LNCaP clone FGC (cell line): ENCODE data around the gene DNAH10.

ENCODE experiments used
- DNase-seq: peaks from one replicate; pipeline ENCODE4 v3.0.0-alpha.2; 2011; ENCODE audit warnings: low read depth
- H3K4me3 ChIP-seq: 2 replicates; pipeline ENCODE4 v1.5.1; 2011; ENCODE audit warnings: mild to moderate bottlenecking, low read depth, low read length, control low read depth
- TF ChIP-seq, protein P1 (sequence below): IDR thresholded peaks from 2 replicates; pipeline ENCODE4 v1.5.1; 2012; ENCODE audit warnings: mild to moderate bottlenecking; ENCODE audit not compliant: control insufficient read depth, insufficient read depth; ENCODE audit errors: extremely low read depth

Gene DNAH10, protein sequence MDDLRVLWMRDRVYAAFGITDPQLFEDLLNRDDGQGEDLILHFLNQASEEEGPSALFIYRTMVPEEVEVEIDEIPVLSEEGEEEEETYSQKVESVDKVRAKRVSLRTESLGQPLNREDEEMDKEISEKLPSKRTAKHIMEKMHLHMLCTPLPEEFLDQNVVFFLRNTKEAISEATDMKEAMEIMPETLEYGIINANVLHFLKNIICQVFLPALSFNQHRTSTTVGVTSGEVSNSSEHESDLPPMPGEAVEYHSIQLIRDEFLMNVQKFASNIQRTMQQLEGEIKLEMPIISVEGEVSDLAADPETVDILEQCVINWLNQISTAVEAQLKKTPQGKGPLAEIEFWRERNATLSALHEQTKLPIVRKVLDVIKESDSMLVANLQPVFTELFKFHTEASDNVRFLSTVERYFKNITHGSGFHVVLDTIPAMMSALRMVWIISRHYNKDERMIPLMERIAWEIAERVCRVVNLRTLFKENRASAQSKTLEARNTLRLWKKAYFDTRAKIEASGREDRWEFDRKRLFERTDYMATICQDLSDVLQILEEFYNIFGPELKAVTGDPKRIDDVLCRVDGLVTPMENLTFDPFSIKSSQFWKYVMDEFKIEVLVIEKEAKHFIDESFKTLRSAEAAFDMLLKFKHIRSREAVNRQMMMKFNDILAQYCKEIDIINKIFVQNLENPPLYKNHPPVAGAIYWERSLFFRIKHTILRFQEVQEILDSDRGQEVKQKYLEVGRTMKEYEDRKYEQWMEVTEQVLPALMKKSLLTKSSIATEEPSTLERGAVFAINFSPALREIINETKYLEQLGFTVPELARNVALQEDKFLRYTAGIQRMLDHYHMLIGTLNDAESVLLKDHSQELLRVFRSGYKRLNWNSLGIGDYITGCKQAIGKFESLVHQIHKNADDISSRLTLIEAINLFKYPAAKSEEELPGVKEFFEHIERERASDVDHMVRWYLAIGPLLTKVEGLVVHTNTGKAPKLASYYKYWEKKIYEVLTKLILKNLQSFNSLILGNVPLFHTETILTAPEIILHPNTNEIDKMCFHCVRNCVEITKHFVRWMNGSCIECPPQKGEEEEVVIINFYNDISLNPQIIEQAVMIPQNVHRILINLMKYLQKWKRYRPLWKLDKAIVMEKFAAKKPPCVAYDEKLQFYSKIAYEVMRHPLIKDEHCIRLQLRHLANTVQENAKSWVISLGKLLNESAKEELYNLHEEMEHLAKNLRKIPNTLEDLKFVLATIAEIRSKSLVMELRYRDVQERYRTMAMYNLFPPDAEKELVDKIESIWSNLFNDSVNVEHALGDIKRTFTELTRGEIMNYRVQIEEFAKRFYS (N-terminal part only)

DNA sequence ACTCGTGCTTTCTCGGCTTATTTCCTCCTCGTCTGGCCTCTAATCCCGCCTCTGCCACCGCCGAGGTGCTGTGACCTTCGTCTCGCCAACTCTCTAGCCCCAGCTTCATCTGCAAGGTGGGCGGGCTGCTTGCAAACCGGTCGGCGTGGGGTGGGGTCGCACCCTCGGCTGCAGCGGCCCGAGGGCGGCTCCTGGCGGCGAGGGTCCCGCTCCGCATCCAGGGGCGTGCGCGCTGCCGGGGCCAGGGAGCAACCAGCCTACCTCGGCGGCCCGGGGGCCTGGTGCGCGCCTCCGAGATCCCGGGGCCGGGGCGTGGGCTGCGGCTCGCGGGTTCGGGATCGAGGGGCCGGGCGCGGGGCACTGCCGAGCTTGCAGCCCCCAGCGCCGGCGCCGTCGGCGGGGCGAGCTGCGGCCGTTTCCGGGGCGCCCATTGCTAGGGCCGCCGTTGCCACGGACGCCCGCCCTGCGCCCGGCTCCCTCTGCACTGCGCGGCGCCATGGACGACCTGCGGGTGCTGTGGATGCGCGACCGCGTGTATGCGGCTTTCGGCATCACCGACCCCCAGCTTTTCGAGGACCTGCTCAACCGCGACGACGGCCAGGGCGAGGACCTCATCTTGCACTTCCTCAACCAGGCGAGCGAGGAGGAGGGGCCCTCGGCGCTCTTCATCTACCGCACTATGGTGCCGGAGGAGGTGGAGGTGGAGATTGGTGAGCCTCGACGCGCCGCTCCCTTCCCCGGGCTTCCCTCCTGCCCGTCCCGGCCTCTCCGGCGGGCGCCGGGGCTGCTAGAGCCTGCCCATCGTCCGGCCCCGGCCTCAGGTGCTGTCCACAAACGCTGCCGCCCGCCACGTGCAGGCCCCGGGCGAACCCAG, at the start of gene DNAH10:
TSS of gene DNAH10 (plus strand) at position 461 of the 874 bp plus-strand sequence. CDS start at position 497, 36 bp downstream.
- TF ChIP-seq, protein P1, sequence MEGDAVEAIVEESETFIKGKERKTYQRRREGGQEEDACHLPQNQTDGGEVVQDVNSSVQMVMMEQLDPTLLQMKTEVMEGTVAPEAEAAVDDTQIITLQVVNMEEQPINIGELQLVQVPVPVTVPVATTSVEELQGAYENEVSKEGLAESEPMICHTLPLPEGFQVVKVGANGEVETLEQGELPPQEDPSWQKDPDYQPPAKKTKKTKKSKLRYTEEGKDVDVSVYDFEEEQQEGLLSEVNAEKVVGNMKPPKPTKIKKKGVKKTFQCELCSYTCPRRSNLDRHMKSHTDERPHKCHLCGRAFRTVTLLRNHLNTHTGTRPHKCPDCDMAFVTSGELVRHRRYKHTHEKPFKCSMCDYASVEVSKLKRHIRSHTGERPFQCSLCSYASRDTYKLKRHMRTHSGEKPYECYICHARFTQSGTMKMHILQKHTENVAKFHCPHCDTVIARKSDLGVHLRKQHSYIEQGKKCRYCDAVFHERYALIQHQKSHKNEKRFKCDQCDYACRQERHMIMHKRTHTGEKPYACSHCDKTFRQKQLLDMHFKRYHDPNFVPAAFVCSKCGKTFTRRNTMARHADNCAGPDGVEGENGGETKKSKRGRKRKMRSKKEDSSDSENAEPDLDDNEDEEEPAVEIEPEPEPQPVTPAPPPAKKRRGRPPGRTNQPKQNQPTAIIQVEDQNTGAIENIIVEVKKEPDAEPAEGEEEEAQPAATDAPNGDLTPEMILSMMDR: no peak
- no peak for DNase-seq
- H3K4me3 ChIP-seq: no peak within 1 kb of the TSS

DNA sequence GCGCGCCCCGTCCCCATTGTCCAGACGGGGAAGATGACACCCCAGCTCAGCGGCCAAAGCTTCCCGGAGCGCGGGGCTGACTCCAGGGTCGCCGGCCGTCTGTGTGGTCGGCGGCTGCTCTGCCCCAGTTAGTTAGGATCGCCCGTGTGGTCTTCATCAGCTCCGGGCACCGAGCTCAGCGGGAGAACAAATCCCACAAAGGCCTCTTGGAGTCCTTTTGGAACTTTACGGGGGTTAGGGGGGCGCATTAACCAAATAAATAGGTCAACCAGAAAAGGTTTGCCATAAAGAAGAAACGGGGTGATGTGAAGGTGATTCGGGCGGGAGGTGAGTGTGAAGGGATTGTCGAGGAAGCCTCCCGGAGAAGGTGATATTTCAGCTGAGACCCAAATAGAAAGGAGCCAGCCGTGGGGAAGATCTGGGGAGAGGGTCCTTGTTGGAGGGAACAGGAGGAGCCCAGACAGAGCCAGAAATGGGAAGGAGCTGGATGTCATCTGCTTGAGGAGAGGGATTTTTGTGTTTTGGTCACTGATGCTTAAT, 49.3 kb upstream of the DNAH10 start:
- H3K4me3 ChIP-seq: peak overlapping the region; percentile 78
- TF ChIP-seq, protein P1: no peak
- DNase-seq: no peak

DNA sequence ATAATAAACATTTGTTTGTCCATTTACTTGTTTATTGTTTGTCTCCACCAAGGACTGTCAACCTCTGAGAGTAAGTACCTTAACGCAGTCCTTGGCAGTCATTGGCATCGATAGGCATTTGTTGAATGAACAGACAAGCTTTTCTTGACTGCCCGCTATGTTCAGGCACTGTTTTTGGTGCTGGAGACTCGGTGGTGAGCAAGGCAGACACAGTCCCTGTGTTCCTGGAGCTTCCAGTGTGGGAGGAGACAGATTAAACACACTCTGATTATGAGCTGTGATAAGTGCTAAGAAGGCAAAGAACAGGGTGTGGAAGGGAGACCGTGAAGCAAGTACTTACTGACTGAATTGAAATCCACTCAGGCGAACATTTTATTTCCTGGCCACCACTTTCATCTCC, 48.7 kb upstream of the DNAH10 start:
- H3K4me3 ChIP-seq: peak overlapping the region; percentile 78
- DNase-seq: no peak
- TF ChIP-seq, protein P1: no peak

DNA sequence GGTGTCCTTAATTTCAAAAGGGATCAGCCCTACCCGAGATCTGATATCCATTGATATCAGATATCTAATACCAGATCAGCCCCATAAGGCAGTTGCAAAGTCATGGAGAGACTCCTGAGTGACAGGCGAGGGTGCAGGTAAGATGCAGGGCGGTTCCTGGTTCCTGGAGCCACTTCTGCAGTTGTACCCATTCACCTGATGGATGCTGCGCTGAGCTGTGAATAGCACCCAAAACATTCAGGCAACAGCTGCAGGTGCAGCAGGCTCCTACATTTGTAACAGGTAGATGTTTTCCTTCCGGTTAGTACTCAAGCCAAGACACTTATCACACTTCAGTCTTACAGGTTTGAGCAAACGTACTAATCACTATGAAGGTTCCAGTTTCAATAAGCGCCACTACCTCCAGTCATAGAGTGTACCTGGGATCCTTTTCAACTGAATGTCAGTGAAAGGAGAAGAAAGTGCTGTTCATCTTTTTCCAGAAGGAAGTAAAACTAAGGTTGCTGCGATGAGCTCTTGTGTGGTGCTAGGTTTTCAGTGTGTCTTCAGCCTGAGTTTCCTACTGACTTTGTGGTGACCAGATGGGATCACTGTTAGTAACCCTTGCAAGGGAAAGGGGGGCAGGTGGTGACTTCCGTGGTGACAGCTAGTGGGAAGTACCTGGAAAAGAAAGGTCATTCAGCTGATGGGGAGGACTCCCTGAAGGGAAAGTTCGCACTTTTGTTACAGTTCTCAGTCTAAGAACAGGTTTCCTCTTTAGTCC, 48.1 kb upstream of the DNAH10 start:
- TF ChIP-seq, protein P1: no peak
- no peak for DNase-seq
- peak overlapping the region; percentile 78; the same call in 1 of the 2 replicates for H3K4me3 ChIP-seq

DNA sequence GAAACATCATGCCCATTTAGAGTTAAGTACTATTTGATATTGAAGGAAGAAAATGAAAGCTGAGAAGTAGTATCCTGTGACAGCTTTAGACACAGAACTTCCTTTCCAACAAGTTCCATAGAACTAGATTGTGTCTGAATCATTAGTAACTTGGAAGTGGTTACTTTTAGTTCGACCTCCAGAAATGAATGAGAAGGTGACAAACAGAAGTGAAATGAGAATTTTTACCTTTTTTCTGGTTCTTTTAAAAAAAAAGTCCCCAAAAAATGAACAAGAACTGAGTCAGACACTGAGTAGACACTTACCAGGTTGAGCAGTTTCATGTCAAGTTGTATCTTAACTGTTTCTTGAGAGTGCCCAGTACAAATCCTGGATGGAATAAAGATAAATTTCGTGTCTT, 46.9 kb upstream of the DNAH10 start:
- DNase-seq: no peak
- TF ChIP-seq, protein P1: no peak
- no peak overlapping the region for H3K4me3 ChIP-seq
